ENCODE data around the gene MRM2. TPM values are rescaled to one million over a fixed set of nuclear protein-coding genes. Genes with fewer than 3 reads are reported as not detected.

The MRM2 gene
- total RNA-seq, 1 experiment from 2014 or later, result 49.9 TPM

DNA sequence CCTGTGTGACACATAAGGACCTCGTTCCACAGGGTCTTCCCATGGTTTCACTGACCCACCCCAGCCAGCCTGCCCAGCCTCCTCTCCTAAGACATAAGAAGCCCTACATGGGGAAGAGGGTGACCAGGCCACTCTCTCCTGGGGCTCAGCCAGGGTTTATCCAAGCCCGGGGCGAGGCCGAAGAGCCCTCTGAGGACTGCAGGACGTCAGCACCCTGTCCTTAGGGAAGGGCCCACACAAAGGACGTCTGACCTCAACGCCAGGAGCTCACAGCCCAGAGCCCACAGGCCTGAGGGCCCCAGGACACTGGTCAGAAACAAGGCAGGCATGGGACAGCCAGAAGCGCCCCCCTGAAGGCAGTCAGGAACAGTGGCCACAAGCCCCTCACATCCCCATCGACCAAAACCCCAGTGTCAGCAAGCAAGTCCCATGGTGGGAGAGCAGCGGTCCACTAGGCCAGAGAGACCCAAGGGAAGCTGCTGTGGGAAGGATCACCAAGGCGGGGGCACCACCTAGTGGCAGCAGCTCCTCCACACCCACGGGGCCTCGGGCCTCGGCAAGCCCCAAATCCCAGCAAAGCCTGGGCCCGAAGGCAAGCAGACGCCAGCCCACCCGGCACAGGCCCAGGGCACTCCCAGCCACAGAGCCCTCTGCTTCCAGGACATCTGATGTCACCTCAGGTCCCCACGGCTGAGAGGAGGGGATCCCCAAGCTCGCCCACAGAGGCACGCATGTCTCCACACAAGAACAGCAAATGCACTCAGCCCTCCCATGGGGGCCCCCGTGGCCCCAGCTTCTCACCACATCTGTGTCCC, 32.7 kb downstream of the MRM2 start:
- CTCF ChIA-PET, result interaction anchor here (0.5 kb wide), 1 partner anchor 27 kb away, joined by 8 read pairs; no protein-coding TSS in a partner anchor
- peak; percentile 8 for DNase-seq (ENCODE audit: low read depth, low spot score)

DNA sequence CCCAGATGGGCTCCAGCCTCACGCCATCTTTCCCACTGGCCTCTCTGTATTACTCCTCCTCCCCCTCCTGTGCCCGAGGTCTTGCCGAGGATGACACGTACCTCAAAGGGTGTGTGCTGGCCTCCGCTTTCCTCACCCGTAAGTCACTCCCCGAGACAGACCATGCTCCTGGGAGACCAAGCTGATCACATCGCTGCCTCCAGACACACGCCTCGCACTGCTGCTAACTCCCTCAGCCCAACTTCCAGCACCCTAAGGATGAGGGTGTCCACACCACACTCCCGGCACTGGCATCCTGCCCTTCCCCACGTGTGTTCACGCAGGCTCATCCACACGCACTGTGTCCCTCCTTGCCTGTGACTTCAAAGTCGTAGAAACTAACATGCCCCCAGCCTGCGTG, 33.3 kb downstream of the MRM2 start:
- ChIA-PET POLR2A (no interaction called here), CTCF (no interaction called here)
- H3K4me1 ChIP-seq (ENCODE audit: control insufficient read depth, insufficient read depth, low read length), result no peaks in the 10 kb centered on the region
- H3K27me3 ChIP-seq (ENCODE audit: control insufficient read depth, insufficient read depth, low read length), result no peaks in the 10 kb centered on the region
- H3K9me3 ChIP-seq (ENCODE audit: control insufficient read depth, insufficient read depth, low read depth, low read length), result no peaks in the 10 kb centered on the region
- in situ Hi-C loops (cut with HindIII; ENCODE audit: low pct_unique_long_range_greater_than_20kb, low sequenced_read_pairs), result no loop called here
- intact Hi-C loops (cut with micrococcal nuclease; ENCODE audit: unreplicated experiment), result no loop called here
- peaks cover 9% of the 10 kb centered on the region for H3K36me3 ChIP-seq (ENCODE audit: control insufficient read depth, insufficient read depth, low read length)
- DNase-seq (ENCODE audit: low read depth, low spot score) (no peak), ATAC-seq (no peak)
- no peak overlapping the region for H3K4me3 ChIP-seq (ENCODE audit: low read depth in 2 of 2, low read length in 2 of 2)
- H3K27ac ChIP-seq (ENCODE audit: low read length), result no peak overlapping the region
- TF ChIP-seq TCF7L2 (IDR thresholded peaks at IDR 0.05; ENCODE audit: low read depth, low read length), result no peak
- no peak for TF ChIP-seq POLR2AphosphoS5 (IDR thresholded peaks at IDR 0.05; ENCODE audit: low read depth, low read length)
- no peak for TF ChIP-seq SIN3A (IDR thresholded peaks at IDR 0.05; ENCODE audit: borderline replicate concordance, insufficient read depth, low read depth, low read length)
- TF ChIP-seq, protein P1, sequence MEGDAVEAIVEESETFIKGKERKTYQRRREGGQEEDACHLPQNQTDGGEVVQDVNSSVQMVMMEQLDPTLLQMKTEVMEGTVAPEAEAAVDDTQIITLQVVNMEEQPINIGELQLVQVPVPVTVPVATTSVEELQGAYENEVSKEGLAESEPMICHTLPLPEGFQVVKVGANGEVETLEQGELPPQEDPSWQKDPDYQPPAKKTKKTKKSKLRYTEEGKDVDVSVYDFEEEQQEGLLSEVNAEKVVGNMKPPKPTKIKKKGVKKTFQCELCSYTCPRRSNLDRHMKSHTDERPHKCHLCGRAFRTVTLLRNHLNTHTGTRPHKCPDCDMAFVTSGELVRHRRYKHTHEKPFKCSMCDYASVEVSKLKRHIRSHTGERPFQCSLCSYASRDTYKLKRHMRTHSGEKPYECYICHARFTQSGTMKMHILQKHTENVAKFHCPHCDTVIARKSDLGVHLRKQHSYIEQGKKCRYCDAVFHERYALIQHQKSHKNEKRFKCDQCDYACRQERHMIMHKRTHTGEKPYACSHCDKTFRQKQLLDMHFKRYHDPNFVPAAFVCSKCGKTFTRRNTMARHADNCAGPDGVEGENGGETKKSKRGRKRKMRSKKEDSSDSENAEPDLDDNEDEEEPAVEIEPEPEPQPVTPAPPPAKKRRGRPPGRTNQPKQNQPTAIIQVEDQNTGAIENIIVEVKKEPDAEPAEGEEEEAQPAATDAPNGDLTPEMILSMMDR (IDR thresholded peaks at IDR 0.05), result no peak
- TF ChIP-seq, protein P2, sequence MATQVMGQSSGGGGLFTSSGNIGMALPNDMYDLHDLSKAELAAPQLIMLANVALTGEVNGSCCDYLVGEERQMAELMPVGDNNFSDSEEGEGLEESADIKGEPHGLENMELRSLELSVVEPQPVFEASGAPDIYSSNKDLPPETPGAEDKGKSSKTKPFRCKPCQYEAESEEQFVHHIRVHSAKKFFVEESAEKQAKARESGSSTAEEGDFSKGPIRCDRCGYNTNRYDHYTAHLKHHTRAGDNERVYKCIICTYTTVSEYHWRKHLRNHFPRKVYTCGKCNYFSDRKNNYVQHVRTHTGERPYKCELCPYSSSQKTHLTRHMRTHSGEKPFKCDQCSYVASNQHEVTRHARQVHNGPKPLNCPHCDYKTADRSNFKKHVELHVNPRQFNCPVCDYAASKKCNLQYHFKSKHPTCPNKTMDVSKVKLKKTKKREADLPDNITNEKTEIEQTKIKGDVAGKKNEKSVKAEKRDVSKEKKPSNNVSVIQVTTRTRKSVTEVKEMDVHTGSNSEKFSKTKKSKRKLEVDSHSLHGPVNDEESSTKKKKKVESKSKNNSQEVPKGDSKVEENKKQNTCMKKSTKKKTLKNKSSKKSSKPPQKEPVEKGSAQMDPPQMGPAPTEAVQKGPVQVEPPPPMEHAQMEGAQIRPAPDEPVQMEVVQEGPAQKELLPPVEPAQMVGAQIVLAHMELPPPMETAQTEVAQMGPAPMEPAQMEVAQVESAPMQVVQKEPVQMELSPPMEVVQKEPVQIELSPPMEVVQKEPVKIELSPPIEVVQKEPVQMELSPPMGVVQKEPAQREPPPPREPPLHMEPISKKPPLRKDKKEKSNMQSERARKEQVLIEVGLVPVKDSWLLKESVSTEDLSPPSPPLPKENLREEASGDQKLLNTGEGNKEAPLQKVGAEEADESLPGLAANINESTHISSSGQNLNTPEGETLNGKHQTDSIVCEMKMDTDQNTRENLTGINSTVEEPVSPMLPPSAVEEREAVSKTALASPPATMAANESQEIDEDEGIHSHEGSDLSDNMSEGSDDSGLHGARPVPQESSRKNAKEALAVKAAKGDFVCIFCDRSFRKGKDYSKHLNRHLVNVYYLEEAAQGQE (IDR thresholded peaks at IDR 0.05; ENCODE audit: insufficient read depth in 1 of 2, low read depth in 2 of 2, low read length in 1 of 2), result no peak
- BruUV-seq (replicated peaks), result no TSS peak

More for the DNA sequence above, 32.7 kb downstream of the MRM2 start:
- Histone ChIP-seq H3K4me3 (ENCODE audit: low read depth in 2 of 2, low read length in 2 of 2) (no peak overlapping the region), H3K36me3 (ENCODE audit: control insufficient read depth, insufficient read depth, low read length) (peaks cover 9% of the 10 kb centered on the region), H3K27ac (ENCODE audit: low read length) (no peak overlapping the region), H3K4me1 (ENCODE audit: control insufficient read depth, insufficient read depth, low read length) (no peaks in the 10 kb centered on the region), H3K27me3 (ENCODE audit: control insufficient read depth, insufficient read depth, low read length) (no peaks in the 10 kb centered on the region), H3K9me3 (ENCODE audit: control insufficient read depth, insufficient read depth, low read depth, low read length) (no peaks in the 10 kb centered on the region)
- ATAC-seq, result peak; percentile 84
- TF ChIP-seq, protein P1 (IDR thresholded peaks at IDR 0.05), result no peak; the same call in 1 of the 2 replicates
- TF ChIP-seq POLR2AphosphoS5 (IDR thresholded peaks at IDR 0.05; ENCODE audit: low read depth, low read length) (no peak), TCF7L2 (IDR thresholded peaks at IDR 0.05; ENCODE audit: low read depth, low read length) (no peak), SIN3A (IDR thresholded peaks at IDR 0.05; ENCODE audit: borderline replicate concordance, insufficient read depth, low read depth, low read length) (no peak)
- TF ChIP-seq, protein P2 (IDR thresholded peaks at IDR 0.05; ENCODE audit: insufficient read depth in 1 of 2, low read depth in 2 of 2, low read length in 1 of 2), result no peak
- intact Hi-C loops (cut with micrococcal nuclease; ENCODE audit: unreplicated experiment) (no loop called here), in situ Hi-C loops (cut with HindIII; ENCODE audit: low pct_unique_long_range_greater_than_20kb, low sequenced_read_pairs) (no loop called here)
- POLR2A ChIA-PET, result interaction anchor here (0.5 to 0.6 kb wide), 2 partner anchors 557 to 1056 kb away, joined by 3 to 8 read pairs; no protein-coding TSS in a partner anchor
- BruUV-seq (replicated peaks), result no TSS peak
